Activated T-helper 1 cell treated with Interleukin-2 at 50 U/mL for 16 hours (primary cell): ENCODE data around the gene NOS2.
"Not testable (repeated sequence)": the region's sequence is repeated elsewhere in the genome, so short reads cannot be mapped to it uniquely, and the experiment has no call there.

Experiments
- DNase-seq: peaks from one replicate; pipeline ENCODE4 v3.0.0-alpha.2; 2020; ENCODE audit warnings: low read depth

NOS2 gene

DNA sequence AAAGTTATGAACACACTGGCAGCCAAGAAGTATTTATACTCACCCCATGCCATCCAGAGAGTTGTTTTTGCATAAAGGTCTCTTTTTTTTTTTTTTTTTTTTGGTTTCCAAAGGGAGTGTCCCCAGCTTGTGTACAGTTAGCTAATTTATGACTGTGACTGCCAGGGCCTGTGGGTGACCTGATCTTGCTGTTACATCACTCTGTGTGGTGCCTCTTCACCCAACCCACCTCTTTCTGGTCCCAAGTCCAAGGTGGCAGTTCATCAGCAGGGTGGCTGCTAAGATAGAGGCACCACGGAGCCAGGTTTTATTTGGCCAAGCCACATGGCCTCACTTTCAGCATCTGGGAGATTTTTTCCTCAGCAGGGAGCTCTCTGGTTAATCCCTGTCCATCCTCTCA is at the start of gene NOS2:
Gene NOS2, minus strand, starts transcription at position 8 of the 400 bp plus-strand sequence. CDS start 1,720 bp downstream, outside the sequence.
- DNase-seq: no peak

DNA sequence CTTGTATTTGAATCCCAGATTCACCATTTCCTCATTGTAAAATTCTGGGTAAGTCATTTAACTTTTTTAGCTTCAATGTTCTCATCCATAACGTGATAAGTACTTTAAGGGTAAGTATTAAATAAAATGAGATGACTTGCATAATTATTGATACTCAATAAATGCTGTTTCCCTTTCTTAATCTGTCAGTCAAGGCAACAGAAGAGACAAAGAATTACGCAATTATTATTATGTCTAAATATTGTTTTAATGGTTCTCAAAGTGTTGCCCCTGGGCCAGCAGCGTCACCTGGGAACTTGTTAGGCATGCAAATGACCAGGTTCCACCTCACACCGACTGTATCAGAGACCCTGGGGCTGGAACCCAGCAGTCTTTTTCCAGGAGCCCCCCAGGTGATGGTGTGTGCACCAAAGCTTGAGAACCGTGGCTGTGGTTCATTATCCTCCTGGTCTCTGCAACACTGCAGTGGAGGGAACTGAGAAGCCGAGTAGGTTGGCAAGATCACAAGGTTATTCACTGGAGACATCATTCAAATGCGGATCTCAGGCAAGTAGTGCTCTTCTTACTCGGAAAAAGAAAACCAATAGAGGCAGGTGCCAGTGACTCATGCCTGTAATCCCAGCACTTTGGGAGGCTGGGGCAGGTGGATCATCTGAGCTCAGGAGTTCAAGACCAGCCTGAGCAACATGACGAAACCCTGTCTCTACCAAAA is 49.3 kb upstream of the NOS2 start:
- DNase-seq: no peak

DNA sequence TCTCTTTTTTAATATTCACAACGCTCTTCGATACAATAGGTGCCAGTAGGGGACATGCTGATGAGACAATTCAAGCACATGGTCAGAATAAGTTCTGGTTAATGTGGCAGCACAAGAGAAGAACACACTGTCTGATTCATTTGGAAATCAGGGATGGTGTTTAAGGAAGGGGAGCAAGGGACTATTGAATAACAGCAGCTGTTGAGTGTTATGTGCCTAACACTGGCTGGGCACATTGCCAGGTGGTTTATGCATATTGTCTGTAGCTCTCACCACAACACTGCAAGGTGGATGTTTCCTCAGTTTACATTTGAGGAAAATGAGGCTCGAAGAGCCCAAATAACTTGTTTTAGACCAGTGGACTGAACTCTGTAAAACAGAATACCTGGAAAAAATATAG is 48.6 kb upstream of the NOS2 start:
- DNase-seq: no peak

DNA sequence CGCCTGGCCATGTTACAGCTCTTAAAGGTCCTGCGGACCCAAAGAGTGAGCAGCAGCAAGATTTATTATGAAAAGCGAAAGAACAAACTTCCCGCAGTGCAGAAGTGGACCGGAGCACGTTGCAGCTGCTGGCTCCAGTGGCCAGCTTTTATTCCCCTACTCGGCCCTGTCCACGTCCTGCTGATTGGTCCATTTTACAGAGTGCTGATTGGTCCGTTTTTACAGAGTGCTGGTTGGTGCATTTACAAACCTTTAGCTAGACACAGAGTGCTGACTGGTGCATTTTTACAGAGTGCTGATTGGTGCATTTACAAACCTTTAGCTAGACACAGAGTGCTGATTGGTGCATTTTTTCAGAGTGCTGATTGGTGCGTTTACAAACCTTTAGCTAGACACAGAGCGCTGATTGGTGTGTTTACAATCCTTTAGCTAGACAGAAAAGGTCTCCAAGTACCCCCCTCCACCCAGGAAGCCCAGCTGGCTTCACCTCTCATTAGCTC is 46.5 kb upstream of the NOS2 start:
- DNase-seq: not testable (repeated sequence)

DNA sequence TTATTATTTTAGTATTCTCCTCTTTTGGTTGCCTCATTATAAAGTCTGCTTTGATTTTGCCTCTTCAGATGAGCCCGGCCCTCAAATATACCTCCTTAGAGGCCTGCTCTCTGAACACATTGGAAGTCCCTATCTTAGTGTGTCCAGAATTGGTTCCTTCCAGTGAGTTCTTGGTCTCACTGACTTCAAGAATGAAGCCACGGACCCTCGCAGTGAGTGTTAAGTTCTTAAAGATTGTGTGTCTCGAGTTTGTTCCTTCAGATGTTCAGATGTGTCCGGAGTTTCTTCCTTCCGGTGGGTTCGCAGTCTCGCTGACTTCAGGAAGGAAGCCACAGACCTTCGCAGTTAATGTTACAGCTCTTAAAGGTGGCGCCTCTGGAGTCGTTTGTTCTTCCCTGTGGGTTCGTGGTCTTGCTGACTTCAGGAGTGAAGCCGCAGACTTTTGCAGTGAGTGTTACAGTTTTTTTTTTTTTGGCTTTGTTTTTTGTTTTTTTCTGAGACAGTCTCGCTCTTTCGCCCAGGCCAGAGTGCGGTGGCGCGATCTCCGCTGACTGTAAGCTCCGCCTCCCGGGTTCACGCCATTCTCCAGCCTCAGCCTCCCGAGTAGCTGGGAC is 45.8 kb upstream of the NOS2 start:
- DNase-seq: no peak

DNA sequence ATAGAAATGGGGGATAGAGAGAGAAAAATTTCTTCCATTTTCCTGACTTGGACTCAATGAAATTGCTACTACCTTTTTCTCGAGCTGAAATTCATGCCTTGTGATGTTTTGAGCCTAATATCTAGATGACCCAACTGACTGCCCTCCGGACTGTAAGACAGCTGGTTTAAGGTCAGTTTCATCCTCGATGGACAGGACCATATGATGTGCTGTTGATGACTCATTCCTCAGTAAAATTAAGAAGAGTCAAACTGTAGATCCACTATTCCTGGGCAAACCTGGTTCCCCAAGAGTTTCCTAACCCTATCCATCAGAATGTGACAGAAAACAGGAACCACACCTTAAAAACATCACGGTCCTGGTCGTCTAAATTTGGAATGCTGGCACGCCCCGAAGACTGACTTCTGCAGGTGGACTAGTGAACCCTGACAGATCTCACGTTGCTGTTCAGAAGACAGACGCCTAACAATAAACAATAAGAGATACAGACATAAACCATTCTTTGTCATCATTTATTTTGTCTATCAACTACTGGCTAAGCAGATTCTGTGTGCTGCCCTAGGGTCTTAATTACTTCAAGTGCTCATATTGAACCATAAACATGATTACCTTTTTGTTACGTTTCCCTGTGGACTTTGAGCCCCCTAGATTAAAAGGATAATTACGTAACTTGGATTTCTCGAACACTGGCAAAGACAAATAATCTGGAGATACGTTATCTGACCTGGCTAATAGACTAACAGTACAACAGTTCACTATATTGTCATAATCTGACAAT is 45.1 kb upstream of the NOS2 start:
- no peak for DNase-seq

DNA sequence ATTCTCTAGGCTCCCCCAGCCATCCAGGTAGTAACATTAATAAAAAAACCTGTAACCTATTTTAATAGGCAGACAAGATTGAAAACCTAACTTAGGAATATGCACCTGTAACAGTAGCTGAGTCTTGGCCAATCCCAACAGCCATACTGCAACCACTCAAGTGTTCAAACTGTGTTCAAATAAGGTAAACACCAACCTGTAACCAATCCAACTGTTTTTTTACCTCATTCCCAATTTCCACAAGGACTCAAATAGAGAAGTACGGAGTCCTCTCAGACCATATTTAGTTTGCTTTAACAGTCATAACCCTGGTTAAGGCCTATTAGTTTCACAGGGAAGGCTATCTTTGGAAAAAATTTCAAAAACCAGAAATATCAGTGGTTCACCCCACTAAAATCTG is 40.4 kb upstream of the NOS2 start:
- no peak for DNase-seq

DNA sequence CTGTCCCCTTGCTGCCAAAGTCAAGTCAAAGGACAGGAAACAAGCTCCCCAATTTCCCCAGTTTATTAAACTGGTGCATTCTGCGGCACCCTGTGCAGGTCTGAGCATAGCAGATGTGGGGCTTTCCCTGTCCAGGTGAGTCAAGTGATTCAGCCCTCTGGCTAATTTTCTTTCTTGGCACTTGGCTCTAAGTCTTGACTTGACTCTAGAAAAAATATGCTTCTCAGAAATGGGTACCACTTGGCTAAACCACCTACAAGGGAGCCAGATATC is 40.0 kb upstream of the NOS2 start:
- not testable (repeated sequence) for DNase-seq

DNA sequence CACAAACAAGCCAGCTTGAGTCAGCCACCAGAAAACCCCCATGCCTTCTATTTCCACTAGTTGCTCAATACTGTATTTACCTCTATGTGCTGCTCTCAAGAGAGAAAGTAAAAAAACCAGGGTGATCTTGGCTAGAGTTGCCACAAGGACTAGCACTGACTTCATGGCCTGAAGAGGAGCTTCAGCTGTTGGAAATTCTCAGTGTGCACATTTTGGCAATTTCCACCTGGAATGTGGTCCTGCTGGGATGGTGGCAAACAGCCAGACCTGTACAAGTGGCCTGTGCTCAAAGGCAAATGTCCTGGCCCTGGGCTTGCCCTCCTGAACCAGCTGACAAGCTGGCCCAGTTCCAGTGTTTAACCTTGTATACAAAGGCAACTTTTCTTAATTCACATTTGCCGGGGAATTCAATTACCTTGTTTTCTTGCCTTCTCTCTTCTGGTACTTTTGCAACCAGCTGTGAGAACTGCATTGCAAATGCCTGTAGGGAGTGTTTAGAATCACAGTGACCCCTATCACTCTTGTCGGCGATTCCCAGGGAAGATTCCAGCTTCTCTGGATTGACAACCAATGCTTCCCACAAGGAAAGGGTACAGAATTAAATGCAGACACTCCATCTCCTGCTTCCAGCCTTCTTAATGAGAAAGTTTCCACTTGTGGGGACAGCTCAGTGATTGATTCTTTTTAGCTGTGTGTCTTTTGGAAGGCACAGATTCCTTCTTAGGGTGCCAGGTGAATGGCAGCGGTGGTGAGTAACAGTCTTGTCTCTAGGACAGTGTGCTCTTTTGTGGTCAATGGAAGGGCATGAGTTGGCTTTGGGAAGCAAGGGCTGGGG is 39.5 kb upstream of the NOS2 start:
- DNase-seq: not testable (repeated sequence)

DNA sequence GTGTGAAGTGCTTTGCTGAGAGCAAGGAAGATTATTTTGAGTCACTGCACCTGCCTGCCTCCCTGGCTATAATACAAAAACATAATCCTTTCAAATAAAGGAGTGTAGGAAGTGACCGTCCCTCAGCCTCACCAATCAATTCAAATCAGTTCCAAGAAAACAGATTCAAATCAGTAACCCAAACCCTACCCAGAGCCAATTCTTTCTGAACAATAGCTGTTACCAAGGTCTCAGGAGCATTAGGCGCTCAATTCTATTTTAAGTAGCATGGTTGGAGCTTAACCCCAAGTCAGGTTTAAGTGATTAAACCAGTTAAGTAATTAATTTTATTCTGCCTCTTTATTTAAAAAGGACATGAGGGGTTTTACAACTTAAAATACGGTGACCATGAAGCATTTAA is 38.3 kb upstream of the NOS2 start:
- DNase-seq: not testable (repeated sequence)

DNA sequence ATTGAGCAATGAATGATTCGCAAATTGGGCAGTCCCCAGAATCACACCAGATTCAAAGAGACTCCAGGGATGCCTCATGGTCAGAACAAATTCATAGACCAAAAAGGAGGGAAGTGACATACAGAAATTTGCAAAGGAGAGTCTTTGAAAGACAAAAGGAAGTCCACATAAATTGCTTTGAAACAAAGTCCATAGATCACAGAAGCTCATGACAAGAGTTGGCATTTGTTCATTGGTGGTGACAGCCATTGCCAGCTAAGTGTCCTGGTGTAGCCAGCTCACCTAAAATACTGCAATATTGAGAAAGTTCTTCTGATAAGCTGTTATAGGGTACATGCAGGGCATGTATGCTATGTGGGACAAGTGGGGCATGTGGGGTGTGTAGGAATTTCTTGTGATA is 37.4 kb upstream of the NOS2 start:
- not testable (repeated sequence) for DNase-seq

DNA sequence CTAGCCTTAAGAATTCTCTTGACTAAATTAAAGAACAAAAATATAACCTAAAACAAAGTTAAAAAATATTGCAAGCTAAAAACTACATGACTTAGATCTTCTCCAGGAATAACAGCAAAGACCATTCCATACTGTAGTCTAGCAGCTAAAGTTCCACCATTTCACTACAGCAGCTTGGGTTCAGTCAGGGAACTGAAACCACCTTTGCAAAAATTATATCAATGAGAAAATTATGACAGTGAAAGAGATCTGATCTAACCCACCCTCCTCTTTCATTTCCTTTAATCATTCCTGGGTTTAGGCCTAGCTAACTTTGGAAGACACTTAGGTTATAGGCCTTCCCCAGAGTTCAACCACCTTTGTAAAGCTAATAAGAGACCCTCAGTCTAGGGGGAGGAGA is 36.3 kb upstream of the NOS2 start:
- no peak for DNase-seq

DNA sequence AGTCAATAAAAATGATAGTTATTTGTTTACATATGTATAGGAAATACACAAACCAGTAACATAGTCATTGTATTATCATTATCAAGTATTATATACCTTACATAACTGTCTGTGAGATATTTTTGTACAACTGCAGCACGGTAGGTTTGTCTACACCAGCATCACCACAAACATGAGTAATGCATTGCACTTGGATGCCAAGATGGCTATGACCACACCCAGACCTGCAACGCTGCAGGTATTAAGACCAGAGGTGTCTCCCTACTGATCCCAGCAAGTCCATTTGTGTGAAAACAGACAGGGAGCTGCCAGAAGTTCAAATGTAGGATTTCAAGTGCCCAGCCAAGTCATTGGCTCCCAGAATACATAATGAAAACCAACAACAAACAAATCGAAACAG is 34.2 kb upstream of the NOS2 start:
- DNase-seq: no peak

DNA sequence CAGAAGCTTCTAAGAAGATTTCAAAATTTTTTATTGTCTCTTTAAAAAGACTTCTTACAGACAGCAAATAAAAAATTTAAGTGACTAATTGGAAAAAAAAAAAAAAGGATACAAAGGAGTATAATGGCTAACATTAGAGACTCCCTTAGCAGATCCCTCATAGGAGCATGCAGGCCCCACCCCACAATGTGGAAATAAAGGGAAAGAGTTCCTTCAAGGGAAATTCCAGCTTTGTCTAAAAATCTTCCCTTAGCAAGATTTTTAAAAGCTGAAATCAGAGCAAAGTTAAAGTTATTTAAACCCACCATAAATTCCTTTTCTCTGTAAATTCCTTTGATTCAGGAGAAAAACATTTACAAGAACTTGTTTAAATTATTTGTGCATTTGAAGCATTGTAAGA is 32.5 kb upstream of the NOS2 start:
- no peak for DNase-seq

DNA sequence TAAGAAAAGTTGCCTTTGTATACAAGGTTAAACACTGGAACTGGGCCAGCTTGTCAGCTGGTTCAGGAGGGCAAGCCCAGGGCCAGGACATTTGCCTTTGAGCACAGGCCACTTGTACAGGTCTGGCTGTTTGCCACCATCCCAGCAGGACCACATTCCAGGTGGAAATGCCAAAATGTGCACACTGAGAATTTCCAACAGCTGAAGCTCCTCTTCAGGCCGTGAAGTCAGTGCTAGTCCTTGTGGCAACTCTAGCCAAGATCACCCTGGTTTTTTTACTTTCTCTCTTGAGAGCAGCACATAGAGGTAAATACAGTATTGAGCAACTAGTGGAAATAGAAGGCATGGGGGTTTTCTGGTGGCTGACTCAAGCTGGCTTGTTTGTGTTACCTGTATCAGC is 29.6 kb upstream of the NOS2 start:
- DNase-seq: not testable (repeated sequence)

DNA sequence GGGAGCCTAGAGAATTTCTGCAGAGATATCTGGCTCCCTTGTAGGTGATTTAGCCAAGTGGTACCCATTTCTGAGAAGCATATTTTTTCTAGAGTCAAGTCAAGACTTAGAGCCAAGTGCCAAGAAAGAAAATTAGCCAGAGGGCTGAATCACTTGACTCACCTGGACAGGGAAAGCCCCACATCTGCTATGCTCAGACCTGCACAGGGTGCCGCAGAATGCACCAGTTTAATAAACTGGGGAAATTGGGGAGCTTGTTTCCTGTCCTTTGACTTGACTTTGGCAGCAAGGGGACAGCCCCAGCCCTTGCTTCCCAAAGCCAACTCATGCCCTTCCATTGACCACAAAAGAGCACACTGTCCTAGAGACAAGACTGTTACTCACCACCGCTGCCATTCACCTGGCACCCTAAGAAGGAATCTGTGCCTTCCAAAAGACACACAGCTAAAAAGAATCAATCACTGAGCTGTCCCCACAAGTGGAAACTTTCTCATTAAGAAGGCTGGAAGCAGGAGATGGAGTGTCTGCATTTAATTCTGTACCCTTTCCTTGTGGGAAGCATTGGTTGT is 28.9 kb upstream of the NOS2 start:
- DNase-seq: not testable (repeated sequence)

DNA sequence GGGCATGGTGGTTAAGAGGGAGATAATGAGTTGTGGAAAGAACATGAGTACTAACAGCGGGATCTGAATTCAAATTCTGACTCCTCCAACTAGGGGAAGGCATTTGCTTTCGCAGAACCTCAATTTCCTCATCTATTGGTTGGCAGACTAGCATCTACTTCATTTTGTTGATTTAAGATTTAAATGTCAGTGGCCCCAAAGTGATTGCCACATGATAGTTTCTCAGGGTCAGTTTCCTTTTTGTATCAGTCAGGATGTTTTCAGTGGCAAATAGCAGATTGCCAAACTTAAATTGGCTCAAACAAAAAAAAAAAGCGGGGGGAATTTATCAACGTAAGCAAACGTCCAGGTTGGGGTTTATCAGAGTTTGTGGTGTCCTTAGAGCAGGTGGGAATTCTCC is 25.1 kb upstream of the NOS2 start:
- DNase-seq: no peak

DNA sequence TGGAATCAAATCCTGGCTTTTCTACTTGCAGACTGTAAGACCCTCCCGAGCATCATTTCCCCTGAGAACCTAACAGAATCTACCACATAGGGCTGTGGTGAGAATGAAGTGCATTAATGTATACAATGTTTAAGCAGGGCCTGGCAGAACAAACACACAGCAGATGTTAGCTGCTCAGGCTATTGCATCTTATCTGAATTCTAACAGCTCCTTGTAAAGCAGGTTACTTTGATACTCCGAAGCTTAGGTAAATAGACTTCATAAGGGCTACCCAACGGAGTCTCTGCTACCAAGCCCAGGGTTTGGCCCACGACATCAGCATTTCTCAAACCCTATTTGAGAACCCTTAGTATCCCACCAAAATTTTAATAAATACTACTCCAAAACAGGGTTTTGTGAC is 24.4 kb upstream of the NOS2 start:
- DNase-seq: no peak

DNA sequence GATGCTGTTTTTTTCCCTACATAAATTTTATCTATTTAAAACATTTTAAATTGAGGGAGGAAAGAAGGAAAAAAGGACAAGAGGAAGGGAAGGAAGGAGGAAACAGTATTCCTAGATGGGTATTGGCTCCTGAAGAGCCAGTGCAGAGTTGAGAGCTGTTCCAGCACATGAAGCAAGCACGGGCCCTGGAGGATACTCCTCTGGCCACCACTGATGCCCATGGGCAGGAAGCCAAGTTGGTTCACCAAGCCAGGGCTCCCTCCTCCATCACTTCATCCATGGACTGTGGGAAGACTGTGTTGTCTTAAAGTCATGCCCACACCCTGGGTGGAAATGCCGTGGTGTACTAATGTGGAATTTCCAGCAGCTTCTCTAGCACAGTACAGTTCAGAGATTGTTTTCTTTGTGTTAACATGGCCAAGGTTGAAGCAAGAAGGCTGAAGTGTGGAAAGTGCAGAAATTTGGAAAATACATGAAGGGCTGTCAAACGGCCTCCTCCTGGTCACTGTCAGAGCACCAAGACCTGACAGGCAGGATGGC is 23.9 kb upstream of the NOS2 start:
- no peak for DNase-seq

DNA sequence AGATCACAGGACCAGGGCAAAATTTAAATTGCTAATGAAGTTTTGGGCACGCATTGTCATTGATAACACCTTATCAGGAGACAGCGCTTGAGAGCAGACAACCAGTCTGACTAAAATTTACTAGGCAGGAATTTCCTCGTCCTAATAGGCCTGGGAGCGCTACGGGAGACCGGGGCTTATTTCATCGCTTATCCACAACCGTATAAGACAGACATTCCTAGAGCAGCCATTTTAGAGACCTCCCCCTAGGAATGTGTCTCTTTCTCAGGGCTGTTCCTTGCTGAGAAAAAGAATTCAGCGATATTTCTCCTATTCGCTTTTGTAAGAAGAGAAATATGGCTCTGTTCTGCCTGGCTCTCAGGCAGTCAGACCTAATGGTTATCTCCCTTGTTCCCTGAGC is 21.8 kb upstream of the NOS2 start:
- not testable (repeated sequence) for DNase-seq

DNA sequence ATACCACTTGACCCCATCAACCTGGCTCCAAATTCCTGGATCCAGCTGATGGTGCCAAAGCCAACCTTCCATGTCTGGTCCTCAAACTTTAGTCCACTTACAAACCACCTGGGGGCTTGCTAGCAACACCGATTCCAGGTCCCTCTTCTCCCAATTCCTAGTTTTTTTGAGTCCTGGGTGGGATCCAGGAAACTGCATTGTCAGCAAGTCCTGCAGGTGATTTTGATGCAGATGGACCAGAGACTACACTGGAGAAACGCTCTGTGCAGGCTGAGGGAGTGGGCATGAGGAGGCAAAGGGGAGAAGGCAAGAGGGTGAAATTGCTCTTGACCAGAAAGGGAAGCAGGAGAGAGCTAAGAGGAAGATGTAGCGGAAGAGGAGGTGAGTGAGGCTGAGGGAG is 21.0 kb upstream of the NOS2 start:
- no peak for DNase-seq

DNA sequence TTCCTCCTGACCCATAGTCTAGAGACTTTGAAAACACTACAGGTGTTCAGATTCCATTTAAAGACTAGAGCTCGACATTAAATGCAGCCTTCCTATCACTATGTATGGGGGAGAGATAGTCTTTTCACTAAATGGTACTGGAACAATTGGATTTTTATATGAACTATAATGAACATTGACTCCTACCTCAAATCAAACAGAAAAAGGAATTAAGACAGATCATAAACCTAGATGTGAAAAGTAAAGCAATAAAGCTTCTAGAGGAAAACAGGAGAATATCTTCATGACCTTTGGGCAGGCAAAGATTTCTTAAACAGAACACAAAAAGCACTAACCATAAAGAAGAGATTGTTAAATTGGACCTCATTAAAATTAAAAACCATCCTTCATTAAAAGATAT is 18.8 kb upstream of the NOS2 start:
- no peak for DNase-seq
